Thyroid gland (tissue), 4 donors: Measurements from ENCODE around the gene SYNGAP1. TPM values are rescaled to one million over a fixed set of nuclear protein-coding genes. Genes with fewer than 3 reads are reported as not detected.
"Not testable (repeated sequence)": the region's sequence is repeated elsewhere in the genome, so short reads cannot be mapped to it uniquely, and the experiment has no call there.

ENCODE experiments used
- DNase-seq, 2 donors: peaks; one replicate each; pipeline ENCODE4 v3.0.0-alpha.2; 2019
- H3K27ac ChIP-seq, 3 donors: fragments of 200-600 bp; sonication (generic); 1 replicate in 2 of 3; 2 replicates in 1 of 3; pipeline ENCODE4 v1.5.1; 2016 to 2019; ENCODE audit warnings: mild to moderate bottlenecking in 1 of 3, moderate library complexity in 1 of 3
- H3K27me3 ChIP-seq: fragments of 200-600 bp; sonication (generic); one replicate; pipeline ENCODE4 v1.5.1; 2019
- H3K36me3 ChIP-seq, 2 donors: fragments of 200-600 bp; sonication (generic); one replicate each; pipeline ENCODE4 v1.5.1; 2016 to 2019
- H3K4me1 ChIP-seq, 2 donors: fragments of 200-600 bp; sonication (generic); one replicate each; pipeline ENCODE4 v1.5.1; 2017 to 2019
- H3K4me3 ChIP-seq, 3 donors: fragments of 200-600 bp; sonication (generic); replicated peaks in 1 of 3; 1 replicate in 2 of 3; 2 replicates in 1 of 3; pipeline ENCODE4 v1.5.1; 2016; ENCODE audit warnings: mild to moderate bottlenecking in 1 of 3
- H3K9me3 ChIP-seq: fragments of 200-600 bp; sonication (generic); one replicate; pipeline ENCODE4 v1.5.1; 2017
- POLR2A ChIP-seq, 2 donors: fragments of 450-650 bp; IDR thresholded peaks; one replicate each; pipeline ENCODE4 v1.6.1; 2017; ENCODE audit warnings: antibody characterized with exemption in 2 of 2, mild to moderate bottlenecking in 2 of 2, moderate library complexity in 1 of 2
- WGBS, 2 donors: methylation state at CpG; one replicate each; pipeline ENCODE4 v1.1.5; 2017; 5-methylcytosine and 5-hydroxymethylcytosine counted together
- intact Hi-C: fragments of 100-400 bp; cut with DNase I; formaldehyde crosslinking; loops from one replicate; pipeline ENCODE4 v1.15.1; 2023
- total RNA-seq, 4 donors: library from RNA; depleted of rRNA; stranded (reverse); fragments of >200 nt; gene quantifications; one replicate each; pipeline ENCODE4 v1.2.3, GENCODE V29; 2016
- TF ChIP-seq, protein P1 (sequence below), 6 experiments: fragments of 200-600 bp in 3 of 6; fragments of 450-650 bp in 3 of 6; sonication (generic) in 3 of 6; IDR thresholded peaks; one replicate each; pipeline ENCODE4 v1.5.1; 2016 to 2019; ENCODE audit warnings: antibody characterized with exemption in 6 of 6, mild to moderate bottlenecking in 2 of 6, inconsistent platforms in 1 of 6, moderate library complexity in 1 of 6

SYNGAP1 gene
- total RNA-seq, 4 donors from 2014 or later, result 10.0 to 15.3 (median 12.2) TPM

DNA sequence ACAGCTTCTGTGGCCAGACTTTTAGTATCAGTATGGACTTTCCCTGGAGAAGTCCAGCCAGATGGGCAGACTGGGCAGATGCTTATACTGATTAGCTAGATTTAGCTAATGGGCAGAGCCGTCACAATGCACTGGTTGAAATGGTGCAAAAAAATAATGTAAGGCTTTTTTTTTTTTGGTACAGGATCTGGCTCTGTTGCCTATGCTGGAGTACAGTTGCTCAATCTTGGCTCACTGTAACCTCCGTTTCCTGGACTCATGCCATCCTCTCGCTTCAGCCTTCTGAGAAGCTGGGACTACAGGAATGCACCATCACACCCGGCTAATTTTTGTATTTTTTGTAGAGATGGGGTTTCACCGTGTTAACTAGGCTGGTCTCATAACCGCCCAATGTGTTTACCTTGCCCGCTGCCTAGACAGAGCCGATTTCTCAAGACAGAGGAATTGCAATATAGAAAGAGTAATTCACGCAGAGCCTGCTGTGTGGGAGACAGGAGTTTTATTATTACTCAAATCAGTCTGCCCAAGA lies 44.7 kb upstream of the SYNGAP1 start:
- intact Hi-C loops, result no loop called here

DNA sequence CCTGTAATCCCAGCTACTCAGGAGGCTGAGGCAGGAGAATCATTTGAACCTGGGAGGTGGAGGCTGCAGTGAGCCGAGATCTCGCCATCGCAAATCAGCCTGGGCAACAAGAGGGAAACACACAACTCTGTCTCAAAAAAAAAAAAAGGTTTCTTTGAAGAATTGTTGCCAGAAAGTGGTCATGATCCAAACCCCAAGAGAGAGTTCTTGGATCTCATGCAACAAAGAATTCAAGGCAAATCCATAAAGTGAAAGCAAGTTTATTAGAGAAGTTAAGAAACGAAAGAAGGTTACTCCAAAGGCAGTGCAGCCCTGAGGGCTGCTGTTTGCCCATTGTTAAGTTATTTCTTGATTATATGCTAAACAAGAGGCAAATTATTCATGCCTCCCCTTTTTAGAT lies 42.7 kb upstream of the SYNGAP1 start:
- H3K9me3 ChIP-seq, result no peaks in the 10 kb centered on the region
- WGBS, 2 donors, result 69 to 83% methylated on average over 4 of the region's 4 CpGs
- H3K4me1 ChIP-seq, result peaks cover 24 to 45% of the 10 kb centered on the region in 2 donors
- peak overlapping the region; percentile 91 to 96 (median 93) for H3K27ac ChIP-seq
- no peak for DNase-seq
- intact Hi-C loops, result no loop called here
- TF ChIP-seq POLR2A (IDR thresholded peaks at IDR 0.05), result no peak
- no peak overlapping the region for H3K4me3 ChIP-seq
- no peaks in the 10 kb centered on the region for H3K27me3 ChIP-seq
- no peaks in the 10 kb centered on the region for H3K36me3 ChIP-seq

More for the DNA sequence above, 44.7 kb upstream of the SYNGAP1 start:
- no peaks in the 10 kb centered on the region for H3K36me3 ChIP-seq
- 10 to 12% methylated on average over 9 of the region's 9 CpGs for WGBS, 2 donors
- no peaks in the 10 kb centered on the region for H3K9me3 ChIP-seq
- peak overlapping the region; percentile 91 to 96 (median 93) for H3K27ac ChIP-seq
- H3K4me1 ChIP-seq, result peaks cover 26 to 54% of the 10 kb centered on the region in 2 donors
- H3K4me3 ChIP-seq, result no peak overlapping the region
- no peak for TF ChIP-seq POLR2A (IDR thresholded peaks at IDR 0.05)
- TF ChIP-seq, protein P1, sequence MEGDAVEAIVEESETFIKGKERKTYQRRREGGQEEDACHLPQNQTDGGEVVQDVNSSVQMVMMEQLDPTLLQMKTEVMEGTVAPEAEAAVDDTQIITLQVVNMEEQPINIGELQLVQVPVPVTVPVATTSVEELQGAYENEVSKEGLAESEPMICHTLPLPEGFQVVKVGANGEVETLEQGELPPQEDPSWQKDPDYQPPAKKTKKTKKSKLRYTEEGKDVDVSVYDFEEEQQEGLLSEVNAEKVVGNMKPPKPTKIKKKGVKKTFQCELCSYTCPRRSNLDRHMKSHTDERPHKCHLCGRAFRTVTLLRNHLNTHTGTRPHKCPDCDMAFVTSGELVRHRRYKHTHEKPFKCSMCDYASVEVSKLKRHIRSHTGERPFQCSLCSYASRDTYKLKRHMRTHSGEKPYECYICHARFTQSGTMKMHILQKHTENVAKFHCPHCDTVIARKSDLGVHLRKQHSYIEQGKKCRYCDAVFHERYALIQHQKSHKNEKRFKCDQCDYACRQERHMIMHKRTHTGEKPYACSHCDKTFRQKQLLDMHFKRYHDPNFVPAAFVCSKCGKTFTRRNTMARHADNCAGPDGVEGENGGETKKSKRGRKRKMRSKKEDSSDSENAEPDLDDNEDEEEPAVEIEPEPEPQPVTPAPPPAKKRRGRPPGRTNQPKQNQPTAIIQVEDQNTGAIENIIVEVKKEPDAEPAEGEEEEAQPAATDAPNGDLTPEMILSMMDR (IDR thresholded peaks at IDR 0.05), result no peak
- H3K27me3 ChIP-seq, result no peaks in the 10 kb centered on the region
- peak; percentile 92 to 94 for DNase-seq

DNA sequence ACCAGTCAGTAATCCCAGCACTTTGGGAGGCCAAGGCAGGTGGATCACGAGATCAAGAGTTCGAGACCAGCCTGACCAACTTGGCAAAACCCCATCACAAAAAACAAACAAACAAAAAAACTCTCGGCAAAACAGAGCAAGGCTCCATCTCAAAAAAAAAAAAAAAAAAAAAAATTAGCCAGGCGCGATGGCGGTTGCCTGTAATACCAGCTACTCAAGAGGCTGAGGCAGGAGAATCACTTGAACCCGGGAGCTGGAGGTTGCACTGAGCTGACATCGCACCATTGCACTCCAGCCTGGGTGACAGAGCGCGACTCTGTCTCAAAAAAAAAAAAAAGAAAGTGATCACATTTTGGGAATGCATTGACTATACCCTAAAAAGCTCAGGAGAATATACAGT lies 40.7 kb upstream of the SYNGAP1 start:
- H3K36me3 ChIP-seq, DNase-seq, H3K27me3 ChIP-seq, H3K4me3 ChIP-seq, H3K9me3 ChIP-seq, H3K27ac ChIP-seq, intact Hi-C loops: not testable (repeated sequence)
- WGBS, 2 donors, result 59 to 70% methylated on average over 10 of the region's 10 CpGs
- peaks cover 22 to 32% of the 10 kb centered on the region in 2 donors for H3K4me1 ChIP-seq

DNA sequence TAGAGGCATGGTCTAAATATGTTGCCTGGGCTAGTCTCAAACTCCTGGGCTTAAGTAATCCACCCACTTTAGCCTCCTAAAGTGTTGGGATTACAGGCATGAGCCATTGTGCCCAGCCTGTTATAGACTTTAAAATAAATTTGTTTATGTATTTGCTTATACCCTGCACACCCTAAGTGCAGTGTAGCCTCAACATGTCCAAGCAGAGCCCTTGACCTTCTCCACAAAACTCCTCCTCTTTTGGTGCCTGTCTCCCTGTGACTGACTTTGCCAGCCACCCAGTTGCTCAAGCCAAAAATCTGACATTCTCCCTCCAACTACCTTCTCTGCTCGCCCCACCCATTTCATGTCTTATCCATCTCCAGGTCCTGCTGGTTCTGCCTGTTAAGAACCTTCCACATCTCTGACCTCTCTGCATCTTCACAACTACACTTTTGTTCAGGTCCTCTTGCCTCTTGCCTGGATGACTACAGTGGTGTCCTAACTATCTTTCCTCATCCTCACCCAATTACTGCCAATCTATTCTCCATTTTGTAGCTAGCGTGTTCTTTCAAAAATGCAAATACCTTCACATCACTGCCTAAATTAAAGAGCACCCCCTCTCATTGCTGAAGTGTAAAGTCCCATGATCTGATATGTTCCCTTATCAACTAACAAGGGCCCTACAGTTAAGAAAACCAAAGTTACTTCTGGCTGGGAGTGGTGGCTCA lies 39.4 kb upstream of the SYNGAP1 start:
- TF ChIP-seq, protein P1 (IDR thresholded peaks at IDR 0.05), result no peak
- no peak for TF ChIP-seq POLR2A (IDR thresholded peaks at IDR 0.05)
- intact Hi-C loops, result no loop called here

DNA sequence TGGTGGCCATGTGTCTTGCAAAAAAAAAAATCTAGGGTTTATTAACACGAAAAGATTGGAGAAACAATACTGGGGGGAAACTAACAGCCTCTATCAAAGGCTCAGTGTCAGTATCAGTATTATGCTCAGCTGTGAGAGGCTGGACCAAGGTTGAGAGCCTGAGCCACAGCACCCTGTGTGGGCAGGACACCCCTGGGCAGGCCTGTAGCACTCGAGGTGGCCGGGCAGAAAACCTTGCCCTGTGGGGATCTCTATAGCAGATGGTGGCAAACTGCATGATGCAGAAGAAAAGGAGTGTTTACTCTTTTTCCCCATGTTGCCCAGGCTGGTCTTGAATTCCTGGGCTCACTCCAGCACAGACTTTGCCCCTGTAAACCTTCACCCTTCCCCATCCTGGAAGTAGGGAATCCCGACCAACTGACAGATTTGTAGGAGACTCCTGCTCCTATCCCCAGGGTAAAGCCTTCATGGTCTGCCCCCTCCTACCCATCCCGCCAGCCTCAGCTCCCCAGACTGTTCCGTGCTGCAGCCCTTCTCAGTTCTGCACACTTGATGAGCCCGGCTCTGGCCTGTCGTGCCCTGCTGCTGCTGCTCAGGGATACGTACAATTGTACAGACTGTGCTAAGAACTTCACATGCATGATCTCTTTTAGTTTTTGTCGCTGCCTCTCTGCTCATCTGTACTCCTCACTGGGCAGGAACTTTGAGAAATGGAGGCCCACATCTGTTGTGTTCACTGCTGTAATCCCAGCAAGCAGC lies 36.3 kb upstream of the SYNGAP1 start:
- WGBS, 2 donors, result 61 to 65% methylated on average over 9 to 10 of the region's 10 CpGs
- H3K36me3 ChIP-seq, result no peaks in the 10 kb centered on the region
- no peaks in the 10 kb centered on the region for H3K27me3 ChIP-seq
- H3K27ac ChIP-seq, result peak overlapping the region in 1 of 3 donors; percentile 26
- TF ChIP-seq POLR2A (IDR thresholded peaks at IDR 0.05), result no peak
- TF ChIP-seq, protein P1 (IDR thresholded peaks at IDR 0.05), result no peak
- no peaks in the 10 kb centered on the region for H3K9me3 ChIP-seq
- intact Hi-C loops, result no loop called here
- H3K4me3 ChIP-seq, result no peak overlapping the region
- H3K4me1 ChIP-seq, result peaks cover 0 to 7% of the 10 kb centered on the region in 2 donors
- DNase-seq, result peak; percentile 59 to 66

More for the DNA sequence above, 39.4 kb upstream of the SYNGAP1 start:
- Histone ChIP-seq H3K27ac (no peak overlapping the region), H3K9me3 (no peaks in the 10 kb centered on the region), H3K27me3 (no peaks in the 10 kb centered on the region), H3K36me3 (no peaks in the 10 kb centered on the region), H3K4me3 (no peak overlapping the region), H3K4me1 (peaks cover 13 to 21% of the 10 kb centered on the region in 2 donors)
- 93 to 94% methylated on average over 2 of the region's 2 CpGs for WGBS, 2 donors
- no peak for DNase-seq
